GM04503 (cell line): ENCODE measurements around the gene CCDC88C.
"Not testable (repeated sequence)": the region's sequence is repeated elsewhere in the genome, so short reads cannot be mapped to it uniquely, and the experiment has no call there.

Source experiments
- DNase-seq: peaks from one replicate; pipeline ENCODE4 v3.0.0-alpha.2; 2012; ENCODE audit warnings: low read depth

The CCDC88C gene, protein sequence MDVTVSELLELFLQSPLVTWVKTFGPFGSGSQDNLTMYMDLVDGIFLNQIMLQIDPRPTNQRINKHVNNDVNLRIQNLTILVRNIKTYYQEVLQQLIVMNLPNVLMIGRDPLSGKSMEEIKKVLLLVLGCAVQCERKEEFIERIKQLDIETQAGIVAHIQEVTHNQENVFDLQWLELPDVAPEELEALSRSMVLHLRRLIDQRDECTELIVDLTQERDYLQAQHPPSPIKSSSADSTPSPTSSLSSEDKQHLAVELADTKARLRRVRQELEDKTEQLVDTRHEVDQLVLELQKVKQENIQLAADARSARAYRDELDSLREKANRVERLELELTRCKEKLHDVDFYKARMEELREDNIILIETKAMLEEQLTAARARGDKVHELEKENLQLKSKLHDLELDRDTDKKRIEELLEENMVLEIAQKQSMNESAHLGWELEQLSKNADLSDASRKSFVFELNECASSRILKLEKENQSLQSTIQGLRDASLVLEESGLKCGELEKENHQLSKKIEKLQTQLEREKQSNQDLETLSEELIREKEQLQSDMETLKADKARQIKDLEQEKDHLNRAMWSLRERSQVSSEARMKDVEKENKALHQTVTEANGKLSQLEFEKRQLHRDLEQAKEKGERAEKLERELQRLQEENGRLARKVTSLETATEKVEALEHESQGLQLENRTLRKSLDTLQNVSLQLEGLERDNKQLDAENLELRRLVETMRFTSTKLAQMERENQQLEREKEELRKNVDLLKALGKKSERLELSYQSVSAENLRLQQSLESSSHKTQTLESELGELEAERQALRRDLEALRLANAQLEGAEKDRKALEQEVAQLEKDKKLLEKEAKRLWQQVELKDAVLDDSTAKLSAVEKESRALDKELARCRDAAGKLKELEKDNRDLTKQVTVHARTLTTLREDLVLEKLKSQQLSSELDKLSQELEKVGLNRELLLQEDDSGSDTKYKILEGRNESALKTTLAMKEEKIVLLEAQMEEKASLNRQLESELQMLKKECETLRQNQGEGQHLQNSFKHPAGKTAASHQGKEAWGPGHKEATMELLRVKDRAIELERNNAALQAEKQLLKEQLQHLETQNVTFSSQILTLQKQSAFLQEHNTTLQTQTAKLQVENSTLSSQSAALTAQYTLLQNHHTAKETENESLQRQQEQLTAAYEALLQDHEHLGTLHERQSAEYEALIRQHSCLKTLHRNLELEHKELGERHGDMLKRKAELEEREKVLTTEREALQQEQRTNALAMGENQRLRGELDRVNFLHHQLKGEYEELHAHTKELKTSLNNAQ (N-terminal part only)

GRCh38 chr14:91417120-91417982 lies at the start of gene CCDC88C:
TSS of gene CCDC88C (minus strand) at chr14:91417820. CDS start at chr14:91417690, 130 bp downstream.
- DNase-seq: no peak

GRCh38 chr14:91466192-91466591 lies 48.6 kb upstream of the CCDC88C start:
- no peak for DNase-seq

DNA sequence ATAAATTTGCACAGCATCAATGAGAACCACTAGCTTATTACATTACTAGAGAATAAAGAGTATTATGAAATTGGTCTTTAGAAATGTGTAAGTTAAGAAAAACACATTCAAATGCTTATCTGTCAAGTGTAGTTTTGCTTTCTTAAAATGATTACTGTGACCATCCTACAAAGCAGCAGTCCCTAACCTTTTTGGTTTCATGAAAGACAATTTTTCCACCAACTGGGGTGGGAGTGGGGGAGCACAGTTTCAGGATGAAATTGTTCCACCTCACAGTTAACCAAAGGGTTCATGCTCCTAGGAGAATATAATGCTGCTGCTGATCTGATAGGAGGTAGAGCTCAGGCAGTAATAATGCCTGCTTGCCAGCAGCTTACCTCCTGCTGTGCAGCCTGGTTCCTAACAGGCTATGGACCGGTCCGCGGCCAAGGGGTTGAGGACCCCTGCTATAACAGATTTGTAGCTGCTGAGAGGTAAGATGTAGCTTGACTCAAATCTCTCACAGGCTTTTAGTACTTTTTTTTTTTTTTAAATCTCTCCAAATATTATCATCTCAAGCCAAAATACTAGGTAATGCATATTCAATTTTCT lies 47.1 kb upstream of the CCDC88C start:
- no peak for DNase-seq

DNA sequence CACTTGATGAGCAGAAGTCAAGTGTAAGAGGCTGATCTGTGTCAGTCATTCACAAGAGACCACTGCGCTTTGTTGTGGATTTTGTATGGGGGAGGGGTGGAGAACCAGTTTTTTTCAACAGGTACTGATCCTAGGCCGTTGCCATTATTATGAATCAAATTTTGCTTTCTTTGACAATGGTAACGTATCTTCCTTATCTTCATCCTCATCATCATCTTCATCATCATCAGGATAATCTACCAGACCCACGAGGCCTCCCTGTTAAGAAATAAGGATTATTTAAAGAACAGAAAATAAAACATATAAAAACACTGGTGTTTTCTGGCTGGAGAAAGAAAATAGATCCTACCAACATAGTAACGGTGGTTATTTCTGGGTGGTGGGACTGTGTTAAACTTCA lies 41.0 kb upstream of the CCDC88C start:
- DNase-seq: no peak

DNA sequence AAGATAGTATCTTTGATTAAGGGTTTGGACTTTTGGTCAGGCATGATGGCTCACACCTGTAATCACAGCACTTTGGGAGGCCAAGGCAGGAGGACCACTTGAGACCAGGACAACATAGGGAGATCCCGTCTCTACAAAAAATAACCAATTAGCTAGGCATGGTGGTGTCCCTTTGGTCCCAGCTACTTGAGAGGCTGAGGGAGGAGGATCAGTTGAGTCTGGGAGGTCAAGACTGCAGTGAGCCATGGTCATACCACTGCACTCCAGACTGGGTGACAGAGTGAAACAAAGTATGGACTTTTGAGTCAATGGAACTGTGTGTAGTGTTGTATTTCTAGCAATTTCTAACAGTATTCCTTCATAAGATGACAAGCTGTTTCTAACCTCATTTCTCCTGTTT lies 38.7 kb upstream of the CCDC88C start:
- no peak for DNase-seq

DNA sequence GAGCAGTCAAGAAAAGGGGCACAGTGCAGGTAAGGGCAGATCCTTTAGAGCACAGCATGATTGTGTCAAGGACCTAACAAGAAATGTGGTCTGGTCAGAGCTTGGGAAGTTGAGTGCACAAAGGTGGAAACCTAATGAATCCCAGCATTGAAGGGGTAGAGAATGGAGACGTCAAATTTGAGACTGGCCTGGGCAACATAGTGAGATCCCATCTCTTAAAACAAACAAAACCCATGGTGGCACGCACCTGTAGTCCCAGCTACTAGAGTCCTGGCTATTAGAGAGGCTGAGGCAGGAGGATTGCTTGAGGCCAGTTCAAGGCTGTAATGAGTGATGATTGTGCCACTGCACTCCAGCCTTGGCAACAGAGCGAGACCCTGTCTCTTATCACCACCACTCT lies 37.0 kb upstream of the CCDC88C start:
- no peak for DNase-seq

- no peak for DNase-seq
Measured at GRCh38 chr14:91454155-91454554, 36.5 kb upstream of the CCDC88C start.

DNA sequence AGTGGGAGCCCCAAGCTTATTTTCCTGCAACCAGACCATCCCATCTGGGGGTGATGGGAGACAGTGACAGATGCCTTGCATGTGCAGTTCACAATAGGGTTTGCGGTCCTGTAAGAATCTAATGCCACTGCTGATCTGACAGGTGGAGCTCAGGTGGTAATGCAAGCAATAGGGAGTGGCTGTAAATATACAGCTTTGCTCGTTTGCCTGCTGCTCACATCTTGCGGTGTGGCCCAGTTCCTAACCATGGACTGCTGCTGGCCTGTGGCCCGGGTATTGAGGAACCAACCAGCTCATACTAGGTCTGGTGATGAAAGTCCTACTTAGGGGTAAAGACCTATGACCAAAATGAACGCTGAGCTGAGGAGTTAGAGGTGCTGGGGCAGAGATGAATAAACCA lies 36.1 kb upstream of the CCDC88C start:
- no peak for DNase-seq

DNA sequence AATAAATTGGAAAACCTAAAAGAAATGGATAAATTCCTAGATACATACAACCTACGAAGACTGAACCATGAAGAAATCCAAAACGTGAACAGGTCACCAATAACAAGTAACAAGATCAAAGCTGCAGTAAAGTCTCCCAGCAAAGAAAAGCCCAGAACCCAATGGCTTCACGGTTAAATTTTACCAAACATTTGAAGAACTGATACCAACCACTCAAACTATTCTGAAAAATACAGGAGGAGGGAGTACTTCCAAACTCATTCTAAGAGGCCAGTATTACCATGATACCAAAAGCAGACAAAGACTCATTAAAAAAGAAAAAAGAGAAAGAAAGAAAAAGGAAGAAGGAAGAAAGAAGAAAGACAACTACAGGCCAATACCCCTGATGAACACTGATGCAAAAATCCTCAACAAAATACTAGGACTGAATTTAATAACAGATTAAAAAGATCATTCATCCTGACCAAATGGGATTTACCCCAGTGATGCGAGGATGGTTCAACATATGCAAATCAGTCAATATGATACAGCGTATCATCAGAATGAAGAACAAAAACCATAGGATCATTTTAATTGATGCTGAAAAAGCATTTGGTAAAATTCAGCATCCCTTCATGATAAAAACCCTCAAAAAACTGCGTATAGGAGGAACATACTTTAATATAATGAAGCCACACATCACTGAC lies 26.9 kb upstream of the CCDC88C start:
- DNase-seq: no peak

- no peak for DNase-seq
Measured at GRCh38 chr14:91439345-91439744, 21.7 kb upstream of the CCDC88C start.

GRCh38 chr14:91438845-91439244 lies 21.2 kb upstream of the CCDC88C start:
- DNase-seq: no peak

DNA sequence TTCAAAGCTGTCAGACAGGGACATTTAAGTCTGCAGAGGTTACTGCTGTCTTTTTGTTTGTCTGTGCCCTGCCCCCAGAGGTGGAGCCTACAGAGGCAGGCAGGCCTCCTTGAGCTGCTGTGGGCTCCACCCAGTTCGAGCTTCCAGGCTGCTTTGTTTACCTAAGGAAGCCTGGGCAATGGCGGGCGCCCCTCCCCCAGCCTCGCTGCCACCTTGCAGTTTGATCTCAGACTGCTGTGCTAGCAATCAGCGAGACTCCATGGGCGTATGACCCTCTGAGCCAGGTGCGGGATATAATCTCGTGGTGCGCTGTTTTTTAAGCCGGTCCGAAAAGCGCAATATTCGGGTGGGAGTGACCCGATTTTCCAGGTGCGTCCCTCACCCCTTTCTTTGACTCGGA lies 18.6 kb upstream of the CCDC88C start:
- DNase-seq: not testable (repeated sequence)

DNA sequence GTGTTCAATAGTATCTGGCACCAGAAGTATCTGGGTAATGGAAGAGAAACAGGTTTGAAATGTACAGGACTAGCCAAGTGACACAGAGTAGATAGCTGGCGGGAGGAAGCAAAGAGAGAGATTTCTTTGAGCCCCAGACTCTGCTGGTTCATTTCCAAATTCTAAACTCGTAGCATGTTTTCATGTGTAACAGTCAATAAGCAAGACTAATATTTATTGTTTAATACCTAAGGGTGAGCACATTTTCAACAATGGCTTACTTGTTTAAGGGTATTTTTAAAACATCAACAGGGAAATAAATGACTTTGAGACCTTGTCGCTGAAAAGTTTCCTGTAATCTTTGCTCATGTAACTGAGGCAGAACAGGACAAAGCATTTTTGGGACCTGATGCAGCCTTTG lies 11.8 kb upstream of the CCDC88C start:
- no peak for DNase-seq

GRCh38 chr14:91428931-91429330 lies 11.3 kb upstream of the CCDC88C start:
- DNase-seq: not testable (repeated sequence)

- DNase-seq: not testable (repeated sequence)
Measured at GRCh38 chr14:91425531-91425944, 7.9 kb upstream of the CCDC88C start.

DNA sequence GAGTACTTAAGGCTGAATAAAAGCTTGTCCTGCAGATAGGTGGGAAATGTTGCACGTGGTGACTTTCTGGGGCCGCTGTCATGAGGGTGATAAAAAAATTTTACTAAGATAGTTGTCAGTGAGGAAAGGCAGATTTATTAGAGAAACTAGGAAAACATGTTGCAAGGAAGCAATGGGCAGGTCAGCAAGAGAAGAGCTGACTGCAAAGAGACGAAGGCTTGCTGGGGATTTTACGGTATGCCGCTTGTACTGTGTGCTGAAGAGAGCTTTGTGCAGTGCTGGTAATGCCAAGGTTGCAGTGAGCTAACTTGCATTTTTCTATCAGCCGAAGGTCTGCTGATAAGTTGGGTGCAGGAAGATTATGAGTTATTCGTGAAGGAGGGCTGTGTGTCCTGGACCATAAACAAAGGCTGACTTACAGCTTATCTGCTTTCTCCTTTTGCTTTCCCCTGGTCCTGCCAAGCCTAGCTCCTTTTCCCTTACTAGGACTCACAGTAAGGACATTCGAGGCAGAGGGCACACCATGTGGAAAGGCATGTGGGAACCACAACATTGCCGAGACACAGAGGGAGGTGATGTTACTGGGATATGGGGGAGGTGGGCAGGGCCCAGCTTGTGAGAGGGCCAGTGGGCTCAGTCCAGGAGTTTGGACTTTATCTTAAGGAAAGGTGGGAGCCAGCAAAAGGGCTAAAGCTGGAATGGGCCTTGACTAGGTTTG lies 7.4 kb upstream of the CCDC88C start:
- no peak for DNase-seq

DNA sequence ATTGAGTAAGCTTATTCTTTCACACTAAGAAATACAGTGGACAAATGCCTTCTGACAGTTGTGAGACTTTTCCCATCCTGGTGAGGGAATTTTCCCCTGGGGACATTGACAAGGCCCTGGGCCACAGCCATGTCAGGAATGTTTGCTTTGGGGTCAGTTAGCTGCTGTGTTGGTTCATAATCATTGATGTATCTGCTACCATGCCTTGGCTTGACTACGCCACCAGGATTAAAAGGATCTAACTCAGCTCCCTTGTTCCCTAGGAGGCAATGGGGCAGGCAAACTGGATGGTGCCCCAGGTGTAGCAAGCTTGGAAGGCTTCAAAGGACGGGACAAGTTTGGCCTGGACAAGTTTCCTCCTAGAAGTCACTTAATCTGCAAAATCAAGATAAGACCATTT lies 3.1 kb upstream of the CCDC88C start:
- no peak for DNase-seq

GRCh38 chr14:91419451-91419850 lies 1.8 kb upstream of the CCDC88C start:
- no peak for DNase-seq

- DNase-seq: no peak
Measured at GRCh38 chr14:91419044-91419397, 1.4 kb upstream of the CCDC88C start.
